ENCODE data around the gene FLNA. TPM values are rescaled to one million over a fixed set of nuclear protein-coding genes. Genes with fewer than 3 reads are reported as not detected.

The FLNA gene
- total and polyA plus RNA-seq, 10 of the 15 experiments (the other 5 are each of a cell fraction or from before 2014, with no cell fraction given) = 5.1 to 643 (median 171) TPM

GRCh38 chrX:154358011-154358410 lies 16.4 kb downstream of the FLNA start (continued):
- TF ChIP-seq ZNF592 (IDR thresholded peaks at IDR 0.05) = no peak

DNA sequence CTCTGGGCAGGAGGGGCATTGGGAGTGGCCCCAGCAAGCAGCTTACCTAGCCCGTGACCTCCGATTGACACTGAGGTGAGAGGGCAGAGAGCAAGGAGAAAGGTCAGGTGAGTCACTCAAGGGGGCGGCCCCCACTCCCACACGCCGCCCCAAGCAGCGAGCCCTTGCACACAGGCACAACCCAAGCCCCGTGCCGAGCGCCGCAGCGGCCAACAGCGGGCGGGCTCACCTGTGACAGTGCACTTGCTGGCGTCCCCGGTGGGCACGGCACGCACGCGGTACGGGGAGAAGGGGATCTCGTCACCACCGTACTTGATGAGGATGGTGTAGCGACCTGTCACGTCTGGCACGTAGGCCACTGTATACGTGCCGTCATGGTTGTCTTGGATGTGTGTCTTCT lies 17.2 kb downstream of the FLNA start:
- Histone ChIP-seq H3K4me3 (no peak overlapping the region), H3K36me3 (ENCODE audit: control insufficient read depth in 2 of 2, insufficient read depth in 2 of 2, low read length in 1 of 2) (peaks cover 0 to 54% of the 10 kb centered on the region in 2 experiments; a peak in 2 of 4 replicates), H3K27ac (ENCODE audit: control insufficient read depth, insufficient read depth) (no peak overlapping the region), H4K20me1 (ENCODE audit: control insufficient read depth, insufficient read depth) (no peaks in the 10 kb centered on the region), H3K4me1 (ENCODE audit: control insufficient read depth, insufficient read depth, low read length) (no peaks in the 10 kb centered on the region), H3K79me2 (ENCODE audit: control insufficient read depth, insufficient read depth, low read length) (no peaks in the 10 kb centered on the region), H3K27me3 (replicated peaks in 1 of 2; ENCODE audit: control insufficient read depth in 2 of 2, insufficient read depth in 2 of 2, low read length in 1 of 2) (no peaks in the 10 kb centered on the region), H3K9me3 (replicated peaks; ENCODE audit: control insufficient read depth, insufficient read depth, low read length) (no peaks in the 10 kb centered on the region; the same call in 2 of the 3 replicates), H3K9ac (ENCODE audit: control insufficient read depth, insufficient read depth, low read length) (no peak overlapping the region), H3K4me2 (ENCODE audit: control insufficient read depth, insufficient read depth) (no peak overlapping the region), H2AFZ (ENCODE audit: control insufficient read depth, low read depth, low read length) (no peak overlapping the region)
- FAIRE-seq (no peak), ATAC-seq (no peak), DNase-seq (ENCODE audit: low read depth, low spot score) (no peak)
- WGBS (ENCODE audit: insufficient coverage, insufficient replicate concordance, low lambda C conversion rate, missing lambda C conversion rate) = 93% methylated on average over 23 of the region's 27 CpGs
- RAD21 ChIA-PET (ENCODE audit: unreplicated experiment) = no interaction called here
- intact Hi-C loops (cut with micrococcal nuclease; ENCODE audit: unreplicated experiment) (no loop called here), in situ Hi-C loops (cut with MboI) (no loop called here)
- TF ChIP-seq DPF2 (IDR thresholded peaks at IDR 0.05) = no peak
- TF ChIP-seq, protein P1, sequence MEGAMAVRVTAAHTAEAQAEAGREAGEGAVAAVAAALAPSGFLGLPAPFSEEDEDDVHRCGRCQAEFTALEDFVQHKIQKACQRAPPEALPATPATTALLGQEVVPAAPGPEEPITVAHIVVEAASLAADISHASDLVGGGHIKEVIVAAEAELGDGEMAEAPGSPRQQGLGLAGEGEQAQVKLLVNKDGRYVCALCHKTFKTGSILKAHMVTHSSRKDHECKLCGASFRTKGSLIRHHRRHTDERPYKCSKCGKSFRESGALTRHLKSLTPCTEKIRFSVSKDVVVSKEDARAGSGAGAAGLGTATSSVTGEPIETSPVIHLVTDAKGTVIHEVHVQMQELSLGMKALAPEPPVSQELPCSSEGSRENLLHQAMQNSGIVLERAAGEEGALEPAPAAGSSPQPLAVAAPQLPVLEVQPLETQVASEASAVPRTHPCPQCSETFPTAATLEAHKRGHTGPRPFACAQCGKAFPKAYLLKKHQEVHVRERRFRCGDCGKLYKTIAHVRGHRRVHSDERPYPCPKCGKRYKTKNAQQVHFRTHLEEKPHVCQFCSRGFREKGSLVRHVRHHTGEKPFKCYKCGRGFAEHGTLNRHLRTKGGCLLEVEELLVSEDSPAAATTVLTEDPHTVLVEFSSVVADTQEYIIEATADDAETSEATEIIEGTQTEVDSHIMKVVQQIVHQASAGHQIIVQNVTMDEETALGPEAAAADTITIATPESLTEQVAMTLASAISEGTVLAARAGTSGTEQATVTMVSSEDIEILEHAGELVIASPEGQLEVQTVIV (IDR thresholded peaks at IDR 0.05; ENCODE audit: borderline replicate concordance, partially characterized antibody) = no peak
- no peak for TF ChIP-seq POU2F2 (IDR thresholded peaks at IDR 0.05; ENCODE audit: borderline replicate concordance, low read depth, low read length)
- TF ChIP-seq, protein P2, sequence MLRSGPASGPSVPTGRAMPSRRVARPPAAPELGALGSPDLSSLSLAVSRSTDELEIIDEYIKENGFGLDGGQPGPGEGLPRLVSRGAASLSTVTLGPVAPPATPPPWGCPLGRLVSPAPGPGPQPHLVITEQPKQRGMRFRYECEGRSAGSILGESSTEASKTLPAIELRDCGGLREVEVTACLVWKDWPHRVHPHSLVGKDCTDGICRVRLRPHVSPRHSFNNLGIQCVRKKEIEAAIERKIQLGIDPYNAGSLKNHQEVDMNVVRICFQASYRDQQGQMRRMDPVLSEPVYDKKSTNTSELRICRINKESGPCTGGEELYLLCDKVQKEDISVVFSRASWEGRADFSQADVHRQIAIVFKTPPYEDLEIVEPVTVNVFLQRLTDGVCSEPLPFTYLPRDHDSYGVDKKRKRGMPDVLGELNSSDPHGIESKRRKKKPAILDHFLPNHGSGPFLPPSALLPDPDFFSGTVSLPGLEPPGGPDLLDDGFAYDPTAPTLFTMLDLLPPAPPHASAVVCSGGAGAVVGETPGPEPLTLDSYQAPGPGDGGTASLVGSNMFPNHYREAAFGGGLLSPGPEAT (IDR thresholded peaks at IDR 0.05; ENCODE audit: low read depth) = no peak
- no peak for TF ChIP-seq RCOR1 (conservative IDR thresholded peaks at IDR 0.05; ENCODE audit: low read depth, low read length)
- no peak for TF ChIP-seq CREB1 (IDR thresholded peaks at IDR 0.05; ENCODE audit: low read depth)
- no peak for TF ChIP-seq FOXK2 (IDR thresholded peaks at IDR 0.05)
- TF ChIP-seq, protein P3, sequence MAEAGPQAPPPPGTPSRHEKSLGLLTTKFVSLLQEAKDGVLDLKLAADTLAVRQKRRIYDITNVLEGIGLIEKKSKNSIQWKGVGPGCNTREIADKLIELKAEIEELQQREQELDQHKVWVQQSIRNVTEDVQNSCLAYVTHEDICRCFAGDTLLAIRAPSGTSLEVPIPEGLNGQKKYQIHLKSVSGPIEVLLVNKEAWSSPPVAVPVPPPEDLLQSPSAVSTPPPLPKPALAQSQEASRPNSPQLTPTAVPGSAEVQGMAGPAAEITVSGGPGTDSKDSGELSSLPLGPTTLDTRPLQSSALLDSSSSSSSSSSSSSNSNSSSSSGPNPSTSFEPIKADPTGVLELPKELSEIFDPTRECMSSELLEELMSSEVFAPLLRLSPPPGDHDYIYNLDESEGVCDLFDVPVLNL (IDR thresholded peaks at IDR 0.05; ENCODE audit: low read depth, low read length) = no peak
- no peak for TF ChIP-seq EED (IDR thresholded peaks at IDR 0.05; ENCODE audit: low read depth)
- POLR2A ChIA-PET = no interaction called here
- SMC1A ChIA-PET (ENCODE audit: uncharacterized antibody, unreplicated experiment) = no interaction called here
- CTCF ChIA-PET = no interaction called here
- BruUV-seq (replicated peaks) = no TSS peak

Data from GM12878 (cell line).